Testis (tissue), 3 donors: ENCODE measurements around the gene PDE4C. TPM values are rescaled to one million over a fixed set of nuclear protein-coding genes. Genes with fewer than 3 reads are reported as not detected.
A peak's percentile ranks its signal among the peaks of the same experiment; 100 is the strongest.

ENCODE experiments used
- DNase-seq: peaks from one replicate; pipeline ENCODE4 v3.0.0-alpha.2; 2019
- H3K27ac ChIP-seq, 2 donors: fragments of 200-600 bp; sonication (generic); one replicate each; pipeline ENCODE4 v1.5.1; 2019
- H3K27me3 ChIP-seq: fragments of 200-600 bp; sonication (generic); one replicate; pipeline ENCODE4 v1.5.1; 2019
- H3K36me3 ChIP-seq: fragments of 200-600 bp; sonication (generic); one replicate; pipeline ENCODE4 v1.5.1; 2017; ENCODE audit warnings: low read depth; ENCODE audit errors: missing control alignments
- H3K4me1 ChIP-seq: fragments of 200-600 bp; sonication (generic); one replicate; pipeline ENCODE4 v1.5.1; 2019
- H3K4me3 ChIP-seq, 2 donors: fragments of 200-600 bp; sonication (generic); one replicate each; pipeline ENCODE4 v1.5.1; 2017 to 2019
- H3K9me3 ChIP-seq: fragments of 200-600 bp; sonication (generic); one replicate; pipeline ENCODE4 v1.5.1; 2017
- CTCF ChIP-seq, 3 experiments: fragments of 450-650 bp in 2 of 3; fragments of 200-600 bp in 1 of 3; sonication (generic) in 1 of 3; IDR thresholded peaks; one replicate each; pipeline ENCODE4 v1.5.1; 2016 to 2019; ENCODE audit warnings: antibody characterized with exemption in 3 of 3, mild to moderate bottlenecking in 2 of 3, moderate library complexity in 1 of 3
- POLR2A ChIP-seq: fragments of 450-650 bp; IDR thresholded peaks from one replicate; pipeline ENCODE4 v1.6.1; 2017; ENCODE audit warnings: antibody characterized with exemption, mild to moderate bottlenecking, moderate library complexity
- WGBS, 2 donors: methylation state at CpG; one replicate each; pipeline ENCODE4 v1.1.5; 2018; 5-methylcytosine and 5-hydroxymethylcytosine counted together
- intact Hi-C: fragments of 100-400 bp; cut with DNase I; formaldehyde crosslinking; loops from one replicate; pipeline ENCODE4 v1.15.1; 2023; ENCODE audit warnings: low total_unique reads
- polyA plus RNA-seq: library from polyadenylated mRNA; stranded (reverse); fragments of 350-450 nt; fragmentation: Illumina TruSeq; extraction: RNeasy Lipid Tissue Mini Kit (QIAGEN cat#74804); gene quantifications from one replicate; pipeline ENCODE4 v1.2.3, GENCODE V29; 2014; ENCODE audit warnings: low read depth, low replicate concordance; ENCODE audit not compliant: insufficient read depth
- total RNA-seq, 2 donors: library from RNA; depleted of rRNA; stranded (reverse); fragments of >200 nt; gene quantifications; one replicate each; pipeline ENCODE4 v1.2.3, GENCODE V29; 2016

The PDE4C gene
- total and polyA plus RNA-seq, 3 donors from 2014 or later, result 5.7 to 19.5 (median 7.1) TPM

GRCh38 chr19:18205200-18205892 lies 20.9 kb downstream of the PDE4C start:
- Histone ChIP-seq H3K27me3 (no peaks in the 10 kb centered on the region), H3K4me3 (peak overlapping the region; percentile 52 to 66), H3K9me3 (no peaks in the 10 kb centered on the region), H3K27ac (peak overlapping the region; percentile 97 to 98), H3K4me1 (peaks cover 10% of the 10 kb centered on the region), H3K36me3 (no peaks in the 10 kb centered on the region)
- TF ChIP-seq POLR2A, result no peak
- TF ChIP-seq CTCF (IDR thresholded peaks at IDR 0.05), result no peak
- 8 to 9% methylated on average over 36 of the region's 36 CpGs for WGBS, 2 donors
- intact Hi-C loops, result no loop called here
- peak; percentile 85 for DNase-seq

DNA sequence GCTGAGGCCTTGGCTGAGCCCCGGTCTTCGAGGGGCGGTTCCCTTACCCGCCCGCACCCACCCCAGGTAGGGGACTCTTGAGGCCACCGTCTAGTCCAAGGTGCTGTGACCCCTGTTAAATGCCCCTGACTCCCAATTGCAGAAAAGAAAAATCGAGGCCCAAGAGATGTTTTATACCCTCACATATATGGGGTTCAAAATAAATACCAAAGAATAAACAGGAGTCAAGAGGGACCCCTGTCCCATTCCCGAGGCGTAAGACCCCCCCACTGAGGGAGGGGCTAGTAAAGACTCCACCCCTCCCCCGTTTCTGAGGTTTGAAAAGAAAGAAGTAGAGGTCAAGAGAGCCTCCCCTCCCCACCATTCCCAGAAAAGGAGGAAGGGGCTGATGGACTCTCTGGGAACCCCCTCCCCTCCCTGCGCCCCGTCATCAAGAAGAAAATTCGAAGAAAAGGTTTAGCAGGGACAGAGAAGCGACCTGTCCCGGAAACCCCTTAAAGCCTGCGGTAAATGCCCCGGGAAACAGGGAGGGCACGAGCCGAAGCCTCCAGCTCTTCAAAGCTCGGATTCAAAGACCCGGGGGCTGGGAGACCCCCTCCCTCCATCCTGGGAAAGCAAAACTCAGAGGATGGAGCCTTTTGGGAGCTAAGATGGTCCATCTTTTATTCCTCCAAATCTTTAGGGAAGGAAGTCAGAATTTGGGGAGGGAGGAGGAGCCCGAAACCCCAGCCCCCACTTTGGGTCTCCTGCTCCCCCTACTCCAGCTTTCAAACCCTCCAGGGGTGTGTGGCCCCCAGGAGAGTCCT lies 21.6 kb downstream of the PDE4C start:
- H3K27me3 ChIP-seq, result no peaks in the 10 kb centered on the region
- peak; percentile 50 for TF ChIP-seq POLR2A
- no peak for TF ChIP-seq CTCF (IDR thresholded peaks at IDR 0.05)
- no peaks in the 10 kb centered on the region for H3K36me3 ChIP-seq
- WGBS, 2 donors, result 0 to 1% methylated on average over 20 to 22 of the region's 22 CpGs
- H3K27ac ChIP-seq, result peak overlapping the region; percentile 97 to 98
- no peaks in the 10 kb centered on the region for H3K9me3 ChIP-seq
- peak overlapping the region; percentile 52 to 66 for H3K4me3 ChIP-seq
- intact Hi-C loops, result no loop called here
- DNase-seq, result no peak
- H3K4me1 ChIP-seq, result peaks cover 10% of the 10 kb centered on the region

- no peaks in the 10 kb centered on the region for H3K27me3 ChIP-seq
- TF ChIP-seq CTCF (IDR thresholded peaks at IDR 0.05) (peak in 2 of 3 experiments; percentile 9 to 35), POLR2A (peak; percentile 90)
- peaks cover 10% of the 10 kb centered on the region for H3K4me1 ChIP-seq
- peak within 1 kb of the TSS; percentile 97 to 98 for H3K27ac ChIP-seq
- peak; percentile 100 for DNase-seq
- 0 to 1% methylated on average over 2 to 50 of the region's 50 CpGs for WGBS, 2 donors
- no peaks in the 10 kb centered on the region for H3K9me3 ChIP-seq
- intact Hi-C loops, result no loop called here
- H3K4me3 ChIP-seq, result peak within 1 kb of the TSS; percentile 65 to 66
- H3K36me3 ChIP-seq, result no peaks in the 10 kb centered on the region
Observed at GRCh38 chr19:18203863-18204393, 22.3 kb downstream of the PDE4C start, which contains the start of gene RAB3A. Gene RAB3A, minus strand, starts transcription at chr19:18204042. Its CDS starts 1,302 bp downstream, at chr19:18202740.

GRCh38 chr19:18203408-18203862 lies 22.8 kb downstream of the PDE4C start:
- no peak for DNase-seq
- Histone ChIP-seq H3K27ac (peak overlapping the region; percentile 22 to 69), H3K9me3 (no peaks in the 10 kb centered on the region), H3K4me3 (peak overlapping the region; percentile 65 to 66), H3K4me1 (peaks cover 10% of the 10 kb centered on the region), H3K27me3 (no peaks in the 10 kb centered on the region), H3K36me3 (no peaks in the 10 kb centered on the region)
- no peak for TF ChIP-seq POLR2A
- no peak for TF ChIP-seq CTCF (IDR thresholded peaks at IDR 0.05)
- 0 to 1% methylated on average over 14 to 37 of the region's 38 CpGs for WGBS, 2 donors
- intact Hi-C loops, result no loop called here
